Lung (tissue), 12 donors: ENCODE results near the gene NRG2. TPM values are rescaled to one million over a fixed set of nuclear protein-coding genes. Genes with fewer than 3 reads are reported as not detected.

Experiments
- ATAC-seq: fragments of 200-7000 bp; cut with Tn5 transposase; one replicate; pipeline ENCODE4 v1.9.1; 2020; ENCODE audit warnings: moderate number of reproducible peaks; ENCODE audit not compliant: insufficient read depth, low FRiP score
- DNase-seq, 3 donors: peaks; one replicate each; pipeline ENCODE4 v3.0.0-alpha.2; 2013 to 2017
- H3K27ac ChIP-seq, 2 donors: one replicate each; pipeline ENCODE4 v1.5.1; 2013; ENCODE audit warnings: mild to moderate bottlenecking in 2 of 2, moderate library complexity in 2 of 2, control low read depth in 1 of 2, inconsistent platforms in 1 of 2, low read depth in 1 of 2, low read length in 1 of 2
- H3K27me3 ChIP-seq, 3 donors: one replicate each; pipeline ENCODE4 v1.5.1; 2013; ENCODE audit warnings: low read length in 2 of 3; ENCODE audit not compliant: control insufficient read depth in 3 of 3, insufficient read depth in 3 of 3
- H3K36me3 ChIP-seq, 4 donors: one replicate each; pipeline ENCODE4 v1.5.1; 2013; ENCODE audit warnings: low read length in 4 of 4, mild to moderate bottlenecking in 1 of 4, moderate library complexity in 1 of 4; ENCODE audit not compliant: control insufficient read depth in 4 of 4, insufficient read depth in 4 of 4
- H3K4me1 ChIP-seq, 5 donors: one replicate each; pipeline ENCODE4 v1.5.1; 2013; ENCODE audit warnings: low read length in 5 of 5, mild to moderate bottlenecking in 2 of 5, moderate library complexity in 1 of 5; ENCODE audit not compliant: control insufficient read depth in 5 of 5, insufficient read depth in 5 of 5
- H3K4me3 ChIP-seq: one replicate; pipeline ENCODE4 v1.5.1; 2013; ENCODE audit warnings: mild to moderate bottlenecking, control low read depth, moderate library complexity
- H3K9ac ChIP-seq, 2 donors: one replicate each; pipeline ENCODE4 v1.5.1; 2013; ENCODE audit warnings: low read length in 2 of 2, control low read depth in 1 of 2; ENCODE audit not compliant: insufficient read depth in 1 of 2
- H3K9me3 ChIP-seq, 4 donors: one replicate each; pipeline ENCODE4 v1.5.1; 2013; ENCODE audit warnings: low read length in 3 of 4, mild to moderate bottlenecking in 1 of 4, moderate library complexity in 1 of 4; ENCODE audit not compliant: control insufficient read depth in 4 of 4, insufficient read depth in 3 of 4
- CTCF ChIP-seq: IDR thresholded peaks from 2 replicates; pipeline ENCODE4 v1.5.1; 2012; ENCODE audit warnings: mild to moderate bottlenecking; ENCODE audit errors: control extremely low read depth, extremely low read depth
- WGBS, 2 donors: extraction: QIAGEN DNeasy Blood & Tissue Kit; methylation state at CpG; one replicate each; pipeline ENCODE4 v1.1.7; 2013; 5-methylcytosine and 5-hydroxymethylcytosine counted together
- polyA plus RNA-seq, 2 donors: library from polyadenylated mRNA; stranded (reverse); fragments of 200-250 nt; gene quantifications; one replicate each; pipeline ENCODE4 v1.2.1, GENCODE V29; 2013
- total RNA-seq, 2 donors: library from RNA; depleted of rRNA in 1 of 2; stranded (reverse); fragments of >200 nt in 1 of 2; gene quantifications; one replicate each; pipeline ENCODE4 v1.2.1, GENCODE V29; 2014 to 2021
- donor health status: control.
- donor health status: control.
- donor health status: Bipolar disorder and iron deficiency.
- donor health status: healthy.
- donor health status: DM: yes; HTN: yes; CAD: no.

The NRG2 gene
- total and polyA plus RNA-seq, 4 donors, result 0.41 to 3.0 (median 1.0) TPM

GRCh38 chr5:139994234-139994633, 48.9 kb downstream of the NRG2 start:
- peaks cover 0 to 2% (median 0%) of the 10 kb centered on the region in 4 donors for H3K9me3 ChIP-seq
- no peak for TF ChIP-seq CTCF
- H3K9ac ChIP-seq, result no peak overlapping the region
- H3K4me3 ChIP-seq, result no peak overlapping the region
- no peak for DNase-seq
- 89 to 96% methylated on average over 1 of the region's 1 CpG for WGBS, 2 donors
- ATAC-seq, result no peak
- H3K4me1 ChIP-seq, result no peaks in the 10 kb centered on the region
- no peak overlapping the region for H3K27ac ChIP-seq
- H3K36me3 ChIP-seq, result no peaks in the 10 kb centered on the region
- peaks cover 0 to 11% (median 0%) of the 10 kb centered on the region in 3 donors for H3K27me3 ChIP-seq

- DNase-seq (no peak), ATAC-seq (no peak)
- H3K4me3 ChIP-seq, result no peak overlapping the region
- H3K9me3 ChIP-seq, result no peaks in the 10 kb centered on the region
- H3K4me1 ChIP-seq, result peaks cover 0 to 11% (median 0%) of the 10 kb centered on the region in 5 donors
- peak overlapping the region in 1 of 2 donors; percentile 75 for H3K27ac ChIP-seq
- H3K27me3 ChIP-seq, result no peaks in the 10 kb centered on the region
- H3K9ac ChIP-seq, result no peak overlapping the region
- H3K36me3 ChIP-seq, result no peaks in the 10 kb centered on the region
- TF ChIP-seq CTCF, result no peak
- 74 to 81% methylated on average over 3 of the region's 3 CpGs for WGBS, 2 donors
Observed at GRCh38 chr5:139985733-139986132, 57.4 kb downstream of the NRG2 start.

- no peak overlapping the region for H3K4me3 ChIP-seq
- WGBS, 2 donors, result 42 to 52% methylated on average over 5 of the region's 5 CpGs
- no peak for DNase-seq
- H3K4me1 ChIP-seq, result peaks cover 0 to 11% (median 0%) of the 10 kb centered on the region in 5 donors
- H3K9me3 ChIP-seq, result no peaks in the 10 kb centered on the region
- TF ChIP-seq CTCF, result no peak
- ATAC-seq, result no peak
- no peak overlapping the region for H3K9ac ChIP-seq
- peak overlapping the region in 1 of 2 donors; percentile 75 for H3K27ac ChIP-seq
- H3K27me3 ChIP-seq, result no peaks in the 10 kb centered on the region
- no peaks in the 10 kb centered on the region for H3K36me3 ChIP-seq
Observed at GRCh38 chr5:139985290-139985689, 57.8 kb downstream of the NRG2 start.

GRCh38 chr5:139984816-139985215, 58.3 kb downstream of the NRG2 start:
- no peak for TF ChIP-seq CTCF
- ATAC-seq, result no peak
- no peaks in the 10 kb centered on the region for H3K9me3 ChIP-seq
- H3K4me1 ChIP-seq, result peaks cover 0 to 11% (median 0%) of the 10 kb centered on the region in 5 donors
- H3K4me3 ChIP-seq, result no peak overlapping the region
- H3K27me3 ChIP-seq, result no peaks in the 10 kb centered on the region
- H3K36me3 ChIP-seq, result no peaks in the 10 kb centered on the region
- DNase-seq, result no peak
- WGBS, 2 donors, result 96 to 100% methylated on average over 1 of the region's 1 CpG
- no peak overlapping the region for H3K27ac ChIP-seq
- no peak overlapping the region for H3K9ac ChIP-seq
